Left ventricle myocardium inferior (tissue), 1 donor: ENCODE measurements around the gene BNIP5. TPM values are rescaled to one million over a fixed set of nuclear protein-coding genes. Genes with fewer than 3 reads are reported as not detected.

Experiments
- DNase-seq: peaks from one replicate; pipeline ENCODE4 v3.0.0-alpha.2; 2020
- H3K27ac ChIP-seq: fragments of 200-600 bp; replicated peaks from 2 replicates; pipeline ENCODE4 v1.8.0; 2021
- H3K27me3 ChIP-seq: fragments of 200-600 bp; 2 replicates; pipeline ENCODE4 v1.8.0; 2021; ENCODE audit warnings: low read depth
- H3K36me3 ChIP-seq: fragments of 200-600 bp; 2 replicates; pipeline ENCODE4 v1.8.0; 2021
- H3K4me1 ChIP-seq: fragments of 200-600 bp; 2 replicates; pipeline ENCODE4 v1.8.0; 2021
- H3K4me3 ChIP-seq: fragments of 200-600 bp; 2 replicates; pipeline ENCODE4 v1.8.0; 2021; ENCODE audit warnings: mild to moderate bottlenecking, moderate library complexity
- H3K9me3 ChIP-seq: fragments of 200-600 bp; replicated peaks from 2 replicates; pipeline ENCODE4 v1.8.0; 2021
- intact Hi-C: fragments of 100-400 bp; cut with micrococcal nuclease; formaldehyde crosslinking; loops from one replicate; pipeline ENCODE4 v1.11.0; 2022
- total RNA-seq: library from RNA; stranded (reverse); fragmentation: NEBNext Ultra II Directional; extraction: Animal tissue kit (Norgen Biotek cat#: 25700); gene quantifications from one replicate; pipeline ENCODE4 v1.2.1, GENCODE V29; 2021
- TF ChIP-seq, protein P1 (sequence below): fragments of 200-600 bp; IDR thresholded peaks from 2 replicates; pipeline ENCODE4 v1.8.0; 2021; ENCODE audit warnings: antibody characterized with exemption, mild to moderate bottlenecking, borderline replicate concordance
- donor health status: DM: no; HTN: yes; CAD: no; lungs with severe emphysema.

BNIP5 gene
- total RNA-seq, 1 donor from 2014 or later = not detected

DNA sequence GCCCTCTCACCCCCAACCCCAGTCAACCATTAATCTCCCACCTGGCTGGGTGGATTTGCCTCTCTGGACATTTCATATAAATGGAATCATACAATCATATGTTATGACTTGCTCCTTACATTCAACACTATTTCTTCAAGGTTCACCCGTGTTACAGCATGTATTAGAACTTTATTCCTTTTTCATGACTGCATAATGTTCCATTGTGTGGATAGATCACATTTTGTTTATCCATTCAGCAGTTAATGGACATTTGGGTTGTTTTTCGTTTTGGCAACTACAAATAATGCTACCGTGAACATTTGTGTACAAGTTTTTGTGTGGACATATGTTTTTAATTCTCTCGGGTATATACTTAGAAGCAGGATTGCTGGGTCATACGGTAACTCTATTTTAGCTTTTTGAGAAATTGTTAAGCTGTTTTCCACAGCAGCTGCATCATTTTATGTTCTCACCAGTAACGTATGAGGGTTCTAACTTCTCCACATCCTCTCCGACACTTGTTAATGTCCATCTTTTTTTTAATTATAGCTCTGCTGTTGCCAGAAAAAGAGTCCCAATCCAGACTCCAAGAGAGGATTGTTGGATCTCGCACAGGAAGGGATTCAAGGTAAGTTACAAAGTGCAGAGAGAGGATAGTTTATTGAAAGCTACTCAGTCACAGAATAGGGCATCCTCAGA lies 15.9 kb upstream of the BNIP5 start:
- Histone ChIP-seq H3K9me3 (peaks cover 8% of the 10 kb centered on the region), H3K4me3 (no peak overlapping the region), H3K4me1 (peaks cover 21% of the 10 kb centered on the region), H3K36me3 (no peaks in the 10 kb centered on the region), H3K27me3 (peaks cover 84% of the 10 kb centered on the region), H3K27ac (no peak overlapping the region)
- no peak for DNase-seq
- TF ChIP-seq, protein P1, sequence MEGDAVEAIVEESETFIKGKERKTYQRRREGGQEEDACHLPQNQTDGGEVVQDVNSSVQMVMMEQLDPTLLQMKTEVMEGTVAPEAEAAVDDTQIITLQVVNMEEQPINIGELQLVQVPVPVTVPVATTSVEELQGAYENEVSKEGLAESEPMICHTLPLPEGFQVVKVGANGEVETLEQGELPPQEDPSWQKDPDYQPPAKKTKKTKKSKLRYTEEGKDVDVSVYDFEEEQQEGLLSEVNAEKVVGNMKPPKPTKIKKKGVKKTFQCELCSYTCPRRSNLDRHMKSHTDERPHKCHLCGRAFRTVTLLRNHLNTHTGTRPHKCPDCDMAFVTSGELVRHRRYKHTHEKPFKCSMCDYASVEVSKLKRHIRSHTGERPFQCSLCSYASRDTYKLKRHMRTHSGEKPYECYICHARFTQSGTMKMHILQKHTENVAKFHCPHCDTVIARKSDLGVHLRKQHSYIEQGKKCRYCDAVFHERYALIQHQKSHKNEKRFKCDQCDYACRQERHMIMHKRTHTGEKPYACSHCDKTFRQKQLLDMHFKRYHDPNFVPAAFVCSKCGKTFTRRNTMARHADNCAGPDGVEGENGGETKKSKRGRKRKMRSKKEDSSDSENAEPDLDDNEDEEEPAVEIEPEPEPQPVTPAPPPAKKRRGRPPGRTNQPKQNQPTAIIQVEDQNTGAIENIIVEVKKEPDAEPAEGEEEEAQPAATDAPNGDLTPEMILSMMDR = no peak
- intact Hi-C loops = loop anchor here (10.0 kb wide), 1 partner anchor 48 kb away; no protein-coding TSS in a partner anchor

DNA sequence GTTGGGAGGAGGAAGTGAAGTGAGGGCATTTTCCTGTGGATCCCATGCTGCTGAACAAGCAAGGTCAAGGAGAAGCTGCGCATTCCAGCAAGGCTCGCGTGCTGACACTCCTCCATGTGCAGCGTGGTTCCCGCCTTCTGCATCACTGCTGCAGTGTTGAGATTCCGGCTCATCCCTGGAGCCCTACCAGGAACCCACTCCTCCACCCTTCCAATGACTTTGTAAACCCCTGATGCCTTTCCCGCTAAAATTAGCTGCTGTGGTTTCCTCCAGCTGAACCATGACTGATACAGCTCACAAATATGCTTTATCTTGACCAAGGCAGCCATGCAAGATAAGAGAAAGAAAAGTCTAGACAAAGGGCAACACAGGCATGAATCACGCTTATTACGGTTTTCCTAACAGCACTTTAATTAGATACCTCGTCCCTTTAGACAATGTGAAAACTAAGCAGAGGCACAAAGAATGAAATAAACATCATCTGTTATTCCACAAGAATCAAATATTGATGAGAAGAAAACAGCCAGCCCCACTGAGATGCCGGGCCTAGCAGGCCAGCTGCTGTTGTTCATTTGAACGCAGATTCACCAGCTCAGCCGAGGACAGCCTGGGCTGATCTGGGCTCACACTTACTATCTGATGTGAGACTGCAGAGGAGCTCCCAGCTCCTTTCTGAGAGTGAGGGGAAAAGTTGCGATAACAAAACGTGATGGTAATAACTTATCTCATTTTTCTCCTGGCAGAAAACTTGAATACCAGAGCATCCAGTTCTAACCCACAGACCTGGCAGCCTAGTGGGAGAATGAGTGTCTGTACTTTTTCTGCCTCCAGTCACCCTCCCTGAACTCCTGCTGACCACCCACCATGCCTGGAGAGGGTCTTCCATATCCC lies 14.2 kb upstream of the BNIP5 start:
- intact Hi-C loops = loop anchor here (10.0 kb wide), 1 partner anchor 46 kb away; no protein-coding TSS in a partner anchor
- no peak for DNase-seq
- no peaks in the 10 kb centered on the region for H3K36me3 ChIP-seq
- H3K27me3 ChIP-seq = peaks cover 85% of the 10 kb centered on the region
- H3K27ac ChIP-seq = no peak overlapping the region
- peaks cover 20% of the 10 kb centered on the region for H3K4me1 ChIP-seq
- TF ChIP-seq, protein P1 = no peak
- no peak overlapping the region for H3K4me3 ChIP-seq
- H3K9me3 ChIP-seq = peaks cover 8% of the 10 kb centered on the region

DNA sequence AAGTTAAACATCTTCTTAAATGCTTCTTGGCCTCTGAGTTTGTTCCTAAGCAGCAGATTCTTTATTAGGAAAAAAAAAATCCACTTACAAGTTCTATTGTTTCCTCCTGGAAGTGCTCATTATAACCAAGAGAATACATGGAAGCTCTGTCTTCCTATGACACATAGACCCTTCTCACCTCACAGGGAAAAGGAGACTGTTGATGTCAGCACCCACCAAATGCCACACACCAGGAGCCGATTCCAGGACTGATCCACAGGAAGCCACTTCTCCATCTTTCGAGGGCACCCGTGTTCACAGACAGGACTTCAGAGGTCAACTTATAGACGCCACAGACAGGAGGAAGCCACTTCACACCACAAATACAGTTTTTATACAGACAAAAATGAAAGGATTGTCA lies 13.4 kb upstream of the BNIP5 start:
- Histone ChIP-seq H3K9me3 (peaks cover 8% of the 10 kb centered on the region), H3K27me3 (peaks cover 83% of the 10 kb centered on the region), H3K4me3 (no peak overlapping the region), H3K36me3 (no peaks in the 10 kb centered on the region), H3K4me1 (peaks cover 20% of the 10 kb centered on the region), H3K27ac (no peak overlapping the region)
- DNase-seq = no peak
- intact Hi-C loops = loop anchor here (10.0 kb wide), 1 partner anchor 45 kb away; no protein-coding TSS in a partner anchor
- TF ChIP-seq, protein P1 = no peak

DNA sequence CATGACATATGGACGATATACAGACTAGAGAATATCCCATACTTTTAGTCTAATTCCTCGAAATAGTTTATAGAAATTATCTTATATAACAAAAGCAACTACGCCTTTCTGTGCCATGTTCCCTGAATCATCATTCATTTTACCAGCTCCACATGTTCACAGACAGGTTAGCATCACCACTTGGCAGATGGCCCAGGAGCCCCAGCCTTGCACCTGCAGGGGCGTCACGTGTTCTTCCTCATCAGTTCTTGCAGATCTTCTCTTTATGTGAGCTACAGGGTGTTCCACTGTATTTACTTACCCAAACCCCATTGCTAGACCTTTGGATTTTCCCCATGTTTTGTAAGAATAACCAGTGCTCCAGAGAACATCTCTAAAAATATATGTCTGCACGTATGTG lies 12.6 kb upstream of the BNIP5 start:
- DNase-seq = no peak
- Histone ChIP-seq H3K9me3 (peaks cover 8% of the 10 kb centered on the region), H3K4me3 (no peak overlapping the region), H3K27me3 (peaks cover 84% of the 10 kb centered on the region), H3K36me3 (no peaks in the 10 kb centered on the region), H3K4me1 (peaks cover 20% of the 10 kb centered on the region), H3K27ac (no peak overlapping the region)
- TF ChIP-seq, protein P1 = no peak
- intact Hi-C loops = no loop called here

DNA sequence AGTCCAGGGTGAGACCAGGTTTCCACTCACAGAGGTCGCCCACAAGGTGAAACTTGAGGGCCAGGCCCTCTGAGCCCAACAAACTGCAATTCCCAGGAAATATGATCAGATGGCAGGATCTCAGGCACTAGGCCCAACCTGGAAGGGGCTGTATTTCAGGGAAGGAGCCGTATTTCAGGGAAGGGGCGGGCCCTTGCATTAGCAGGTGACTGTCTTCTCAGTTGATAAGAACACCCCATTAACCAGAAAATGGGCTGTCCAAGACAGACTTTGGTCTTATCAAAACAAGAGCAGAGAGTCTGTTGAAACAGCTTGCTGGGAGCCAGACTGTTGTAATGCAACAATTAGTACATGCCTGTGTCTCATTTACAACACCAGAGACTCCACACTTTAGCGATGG lies 10.9 kb upstream of the BNIP5 start:
- intact Hi-C loops = no loop called here
- Histone ChIP-seq H3K4me3 (no peak overlapping the region), H3K4me1 (peaks cover 20% of the 10 kb centered on the region), H3K27me3 (peaks cover 82% of the 10 kb centered on the region), H3K9me3 (peaks cover 3% of the 10 kb centered on the region), H3K36me3 (no peaks in the 10 kb centered on the region), H3K27ac (no peak overlapping the region)
- TF ChIP-seq, protein P1 = no peak
- DNase-seq = no peak
